Gastroesophageal sphincter (tissue), 3 donors: Measurements from ENCODE around the gene PLEKHG4B.

ENCODE experiments used
- CTCF ChIP-seq, 4 experiments: fragments of 200-600 bp in 2 of 4; fragments of 450-650 bp in 2 of 4; sonication (generic) in 1 of 4; IDR thresholded peaks; one replicate each; pipeline ENCODE4 v1.5.1; 2017 to 2019; ENCODE audit warnings: antibody characterized with exemption in 4 of 4, mild to moderate bottlenecking in 2 of 4, moderate library complexity in 2 of 4
- POLR2A ChIP-seq, 2 donors: fragments of 450-650 bp; IDR thresholded peaks; one replicate each; pipeline ENCODE4 v1.6.1; 2017; ENCODE audit warnings: antibody characterized with exemption in 2 of 2, mild to moderate bottlenecking in 2 of 2, moderate library complexity in 1 of 2
- POLR2AphosphoS5 ChIP-seq: sonication (generic); formaldehyde crosslinking; IDR thresholded peaks from one replicate; pipeline ENCODE4 v1.6.1; 2017; ENCODE audit warnings: antibody characterized with exemption

DNA sequence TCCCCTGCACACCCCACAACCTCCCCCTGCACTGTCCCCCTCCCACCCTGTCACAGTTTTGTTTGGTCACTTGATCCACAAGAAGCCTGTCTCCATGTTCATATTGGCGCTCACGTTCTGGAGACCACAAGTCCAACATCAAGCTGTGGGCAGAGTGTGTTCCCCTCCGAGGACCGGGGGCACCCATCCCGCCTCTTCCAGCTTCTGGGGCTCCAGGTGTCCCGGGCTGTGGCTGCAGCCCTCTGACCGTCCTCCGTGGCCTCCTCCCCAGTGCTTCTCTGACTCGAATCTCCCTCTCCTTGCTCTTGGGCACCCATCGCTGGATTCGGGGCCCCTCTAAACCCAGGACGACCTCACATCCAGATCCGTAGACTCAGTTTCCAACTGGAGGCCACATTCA is 49.2 kb downstream of the PLEKHG4B start:
- TF ChIP-seq CTCF (IDR thresholded peaks at IDR 0.05): no peak
- TF ChIP-seq POLR2AphosphoS5: no peak
- no peak for TF ChIP-seq POLR2A (IDR thresholded peaks at IDR 0.05)
